HG03520 (cell line): ENCODE data around the gene APRT.

ENCODE experiments used
- ATAC-seq: cut with Tn5 transposase; IDR thresholded peaks from one replicate; pipeline ENCODE4 v1.9.1; 2021; ENCODE audit warnings: mild to moderate bottlenecking, moderate library complexity; ENCODE audit not compliant: unreplicated experiment

Gene APRT

DNA sequence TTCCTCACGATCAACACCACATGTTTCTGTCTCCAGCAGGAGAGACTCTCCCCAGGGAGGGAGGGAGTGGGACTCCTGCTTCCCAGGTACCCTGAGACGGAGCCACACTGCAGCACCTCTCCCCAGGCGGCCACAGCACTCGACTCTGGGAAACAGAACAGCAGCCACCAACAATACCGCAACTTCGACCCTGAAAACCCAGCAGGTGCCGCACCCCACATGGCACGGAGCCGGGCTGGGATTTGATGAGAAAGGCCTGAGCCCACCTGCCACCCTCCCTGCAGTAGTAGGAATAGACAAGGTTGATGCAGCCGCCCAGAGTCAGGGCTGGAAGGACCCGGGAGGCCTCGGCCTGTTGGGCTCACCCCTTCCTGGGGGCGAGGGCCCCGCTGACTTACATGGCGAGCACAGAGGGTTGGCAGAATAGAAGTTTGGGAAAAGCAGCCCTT lies 30.6 kb upstream of the APRT start:
- ATAC-seq, result no peak

- no peak for ATAC-seq
Measured at GRCh38 chr16:88841521-88842307, 30.0 kb upstream of the APRT start.

GRCh38 chr16:88840600-88841215 lies 29.0 kb upstream of the APRT start:
- no peak for ATAC-seq

- no peak for ATAC-seq
Measured at GRCh38 chr16:88839745-88840599, 28.2 kb upstream of the APRT start.

DNA sequence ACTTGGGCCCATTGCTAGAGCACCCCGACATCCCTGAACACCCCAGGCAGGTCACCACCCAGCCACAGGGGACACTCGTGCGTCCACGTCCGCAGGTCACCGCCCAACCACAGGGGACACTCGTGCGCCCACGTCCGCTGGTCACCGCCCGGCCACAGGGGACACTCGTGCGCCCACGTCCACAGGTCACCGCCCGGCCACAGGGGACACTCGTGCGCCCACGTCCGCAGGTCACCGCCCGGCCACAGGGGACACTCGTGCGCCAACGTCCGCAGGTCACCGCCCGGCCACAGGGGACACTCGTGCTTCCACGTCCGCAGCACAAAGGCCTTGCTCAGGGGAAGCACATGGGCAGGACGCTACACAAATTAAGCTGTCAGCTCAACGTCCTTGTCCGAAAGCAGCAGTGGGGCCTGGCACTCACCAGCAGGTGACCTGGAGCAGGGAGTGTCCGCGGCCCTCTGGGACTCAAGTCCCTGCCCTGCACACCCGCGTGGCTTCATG lies 27.4 kb upstream of the APRT start:
- no peak for ATAC-seq

- ATAC-seq, result no peak
Measured at GRCh38 chr16:88838566-88838965, 26.8 kb upstream of the APRT start.

DNA sequence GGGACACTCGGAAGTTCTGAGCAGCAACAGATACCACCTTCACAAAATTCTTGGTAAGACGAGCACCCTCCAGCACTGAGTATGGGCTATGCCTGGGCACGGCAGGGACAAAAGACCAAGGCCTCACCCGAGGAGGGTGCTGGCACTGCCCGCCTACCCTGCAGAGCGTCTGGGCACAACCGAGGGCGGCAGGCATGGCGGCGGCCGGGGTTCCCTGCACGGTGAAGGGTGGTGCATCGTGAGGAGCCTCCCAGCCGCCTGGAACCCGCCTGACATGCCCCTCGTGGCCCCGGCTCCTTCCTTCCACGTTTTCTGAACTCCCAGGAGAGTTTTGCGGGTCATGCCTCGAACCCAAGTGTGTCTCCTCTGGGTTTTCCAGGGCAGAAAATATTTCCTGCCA lies 26.1 kb upstream of the APRT start:
- ATAC-seq, result no peak

- no peak for ATAC-seq
Measured at GRCh38 chr16:88836791-88837190, 25.1 kb upstream of the APRT start.

DNA sequence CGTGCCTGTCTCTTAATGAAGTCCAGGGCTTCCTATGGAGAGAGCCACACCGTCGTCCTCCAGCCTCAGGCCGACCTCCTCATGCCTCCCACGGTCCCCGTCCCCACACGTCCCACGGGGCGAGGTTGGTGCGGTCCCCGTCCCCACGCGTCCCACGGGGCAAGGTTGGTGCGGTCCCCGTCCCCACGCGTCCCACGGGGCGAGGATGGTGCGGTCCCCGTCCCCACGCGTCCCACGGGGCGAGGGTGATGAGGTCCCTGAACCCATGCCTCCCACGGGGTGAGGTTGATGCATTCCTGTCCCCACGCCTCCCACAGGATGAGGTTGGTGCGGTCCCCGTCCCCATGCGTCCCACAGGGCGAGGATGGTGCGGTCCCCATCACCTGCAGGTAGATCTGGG lies 24.1 kb upstream of the APRT start:
- no peak for ATAC-seq

GRCh38 chr16:88835383-88835782 lies 23.7 kb upstream of the APRT start:
- ATAC-seq, result no peak

DNA sequence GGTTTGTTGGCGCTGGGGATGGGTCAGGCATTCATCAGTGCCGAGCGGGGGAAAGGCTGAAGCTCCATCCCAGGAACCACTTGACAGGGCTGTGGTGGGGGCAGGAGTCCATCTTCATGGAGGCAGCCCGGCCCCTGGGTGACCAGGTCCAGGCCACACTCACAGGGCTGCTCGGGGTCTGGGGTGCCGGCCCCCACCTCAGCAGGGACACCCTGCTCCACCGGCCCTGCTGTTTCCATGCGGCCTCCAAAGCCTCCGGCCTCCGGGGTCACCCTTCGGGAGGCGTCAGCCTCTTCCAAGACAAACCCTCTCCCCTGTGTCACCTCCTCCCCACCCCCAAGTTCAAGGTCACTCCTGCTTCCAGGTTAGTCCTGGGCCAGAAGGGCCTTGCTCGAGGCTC lies 22.9 kb upstream of the APRT start:
- no peak for ATAC-seq

DNA sequence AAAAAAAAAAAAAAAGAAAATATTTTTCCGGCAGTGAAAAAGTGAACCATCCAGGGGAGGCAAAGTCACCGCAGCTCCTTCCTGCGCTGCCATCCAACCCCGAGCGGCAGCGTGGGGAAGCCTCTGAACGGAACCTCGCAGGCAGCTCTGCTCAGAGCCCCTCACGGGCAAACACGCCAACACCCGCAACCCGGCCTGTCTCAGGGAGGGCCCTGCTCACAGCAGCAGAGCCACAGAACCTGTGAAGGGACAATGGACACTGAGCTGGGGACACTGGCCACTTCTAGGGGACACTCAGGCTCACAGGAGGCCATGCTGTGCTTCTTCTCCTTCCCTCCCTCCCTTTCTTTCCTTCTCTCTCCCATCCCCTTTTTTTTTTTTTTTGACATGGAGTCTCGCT lies 21.4 kb upstream of the APRT start:
- ATAC-seq, result no peak

DNA sequence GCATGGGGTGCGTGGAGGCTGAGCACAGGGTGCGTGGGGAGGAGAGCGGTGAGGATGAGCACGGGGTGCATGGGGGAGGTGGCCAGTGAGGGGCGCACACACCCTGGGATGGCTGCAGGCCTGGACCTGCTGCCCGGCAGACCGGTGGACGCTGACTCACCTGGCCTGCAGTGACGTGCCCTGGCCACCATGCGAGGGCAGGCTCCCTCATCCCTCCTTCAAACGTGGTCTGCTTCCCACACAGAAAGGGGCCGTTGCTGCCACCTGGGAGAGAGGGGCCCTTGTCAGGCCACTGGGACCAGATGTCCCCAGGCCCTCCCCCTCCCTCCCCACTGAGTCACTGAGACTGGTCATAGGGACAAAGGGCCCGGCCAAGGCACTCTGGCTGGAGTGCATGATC lies 20.1 kb upstream of the APRT start:
- ATAC-seq, result no peak

GRCh38 chr16:88830783-88831182 lies 19.1 kb upstream of the APRT start:
- no peak for ATAC-seq

- no peak for ATAC-seq
Measured at GRCh38 chr16:88830258-88830657, 18.5 kb upstream of the APRT start.

GRCh38 chr16:88828711-88829110 lies 17.0 kb upstream of the APRT start:
- ATAC-seq, result no peak

GRCh38 chr16:88827727-88828126 lies 16.0 kb upstream of the APRT start:
- ATAC-seq, result no peak

DNA sequence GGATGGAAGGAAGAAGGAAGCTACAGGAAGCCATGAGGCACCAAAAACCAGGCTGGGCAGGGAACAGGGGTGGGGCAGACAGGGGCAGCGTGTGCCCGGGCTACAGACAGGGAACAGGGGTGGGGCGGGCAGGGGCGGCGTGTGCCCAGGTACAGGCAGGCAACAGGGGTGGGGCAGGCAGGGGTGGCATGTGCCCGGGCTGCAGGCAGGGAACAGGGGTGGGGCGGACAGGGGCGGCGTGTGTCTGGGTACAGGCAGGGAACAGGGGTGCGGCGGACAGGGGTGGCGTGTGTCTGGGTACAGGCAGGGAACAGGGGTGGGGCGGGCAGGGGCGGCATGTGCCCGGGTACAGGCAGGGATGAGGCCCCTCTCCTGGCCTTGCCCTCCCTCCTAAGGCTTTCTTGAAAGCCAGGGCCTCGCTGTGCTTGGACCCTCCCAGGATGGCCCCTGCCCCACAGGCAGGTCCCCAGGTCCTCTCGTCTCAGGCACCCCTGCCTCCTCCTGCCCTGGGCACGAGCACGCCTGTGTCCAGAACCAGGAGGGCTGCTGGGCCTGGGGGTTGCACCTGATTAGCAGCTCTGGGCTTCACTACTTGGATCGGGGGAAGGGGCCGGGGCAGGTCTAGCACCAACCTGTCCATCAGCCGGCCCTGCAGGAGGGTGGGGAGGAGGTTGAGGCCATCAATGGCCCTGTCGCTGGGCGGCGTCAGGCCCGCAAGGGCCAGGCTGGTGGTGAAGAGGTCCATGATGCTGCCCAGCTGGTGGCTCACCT lies 14.5 kb upstream of the APRT start:
- ATAC-seq, result no peak

- no peak for ATAC-seq
Measured at GRCh38 chr16:88825146-88825545, 13.4 kb upstream of the APRT start.

- no peak for ATAC-seq
Measured at GRCh38 chr16:88824256-88825077, 12.7 kb upstream of the APRT start.
